ENCODE data around the gene CEACAM18.
"Not testable (repeated sequence)": the region's sequence is repeated elsewhere in the genome, so short reads cannot be mapped to it uniquely, and the experiment has no call there.

Gene CEACAM18

DNA sequence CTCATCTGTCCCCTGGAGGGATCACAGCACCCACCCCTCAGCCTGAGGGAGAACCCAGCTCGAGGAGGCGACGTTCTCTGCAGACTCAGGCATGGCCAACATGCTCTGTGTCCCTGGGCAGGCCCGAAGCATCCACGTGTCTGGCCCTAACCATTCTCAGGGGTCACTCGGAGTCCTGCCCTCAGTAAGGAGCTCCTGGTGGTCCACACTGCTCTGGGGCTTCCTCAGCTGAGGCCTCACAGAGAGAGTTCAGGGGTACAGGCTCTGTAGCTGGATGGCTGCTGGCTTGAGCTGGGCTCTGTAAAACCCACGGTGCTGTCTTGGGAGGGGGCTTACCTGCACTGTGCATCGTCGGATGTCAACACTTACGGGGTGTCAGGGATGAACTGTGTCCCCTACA is 15.7 kb upstream of the CEACAM18 start:
- Histone ChIP-seq H3K27me3 (ENCODE audit: insufficient read depth, low read length) (peaks cover 43% of the 10 kb centered on the region), H3K4me1 (ENCODE audit: insufficient read depth, low read length) (no peaks in the 10 kb centered on the region), H3K4me3 (ENCODE audit: low read length) (no peak overlapping the region), H3K9ac (ENCODE audit: low read depth, low read length) (no peak overlapping the region), H3K9me3 (ENCODE audit: insufficient read depth, low read depth, low read length) (no peaks in the 10 kb centered on the region), H3K36me3 (ENCODE audit: insufficient read depth, low read length) (no peaks in the 10 kb centered on the region), H3K27ac (ENCODE audit: low read depth, low read length) (no peak overlapping the region)
- WGBS, result 87% methylated on average over 10 of the region's 10 CpGs

DNA sequence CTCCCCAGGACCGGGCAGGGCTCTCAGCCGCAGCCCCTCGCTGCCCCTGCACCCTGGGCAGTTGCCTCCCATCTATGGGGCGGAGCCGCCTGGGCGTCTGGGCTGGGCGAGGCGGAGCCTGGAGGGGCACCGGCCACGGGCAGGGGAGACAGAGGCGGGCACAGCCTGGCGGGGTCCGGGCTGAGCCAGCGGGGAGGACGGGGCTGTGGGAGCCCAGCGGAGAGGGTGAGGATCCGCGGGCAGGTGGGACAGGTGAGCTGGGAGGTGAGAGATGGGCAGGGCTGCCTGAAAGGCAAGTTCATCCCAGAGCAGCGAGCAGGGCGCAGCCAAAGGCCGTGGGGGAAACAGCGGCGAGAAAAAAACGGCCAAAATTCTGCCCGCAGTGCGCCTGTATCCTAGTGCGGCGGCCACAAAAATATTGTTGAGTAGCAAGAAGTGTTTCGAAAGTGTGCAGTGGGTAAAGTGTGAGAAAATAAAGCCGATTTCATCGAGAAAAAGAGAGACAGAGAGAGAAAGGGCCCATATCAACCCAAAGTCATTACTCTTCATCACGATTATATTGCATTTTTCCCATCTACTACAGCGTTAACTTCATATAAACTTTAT is 14.3 kb upstream of the CEACAM18 start:
- H3K9ac ChIP-seq (ENCODE audit: low read depth, low read length); H3K27ac ChIP-seq (ENCODE audit: low read depth, low read length); H3K9me3 ChIP-seq (ENCODE audit: insufficient read depth, low read depth, low read length); H3K4me1 ChIP-seq (ENCODE audit: insufficient read depth, low read length); H3K36me3 ChIP-seq (ENCODE audit: insufficient read depth, low read length): not testable (repeated sequence)
- Histone ChIP-seq H3K27me3 (ENCODE audit: insufficient read depth, low read length) (peaks cover 56% of the 10 kb centered on the region), H3K4me3 (ENCODE audit: low read length) (peak overlapping the region; percentile 37; the same call in 1 of the 2 replicates)
- WGBS, result 45% methylated on average over 14 of the region's 33 CpGs

DNA sequence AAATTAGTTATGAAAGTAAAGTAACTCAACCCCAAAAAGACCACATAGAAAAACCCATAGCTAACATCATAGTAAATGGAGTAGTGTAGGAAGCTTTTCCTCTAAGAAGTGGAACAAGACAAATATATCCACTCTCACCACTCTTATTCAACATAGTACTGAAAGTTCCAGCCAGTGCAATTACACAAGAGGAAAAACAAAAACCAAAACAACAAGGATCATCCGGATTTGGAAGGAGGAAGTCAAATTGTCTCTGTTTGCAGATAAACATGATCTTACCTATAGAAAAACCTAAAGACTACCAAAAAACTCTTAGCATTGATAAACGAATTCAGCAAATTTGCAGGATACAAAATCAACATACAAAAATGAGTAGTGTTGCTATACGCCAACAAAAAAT is 11.6 kb upstream of the CEACAM18 start:
- WGBS, result 68% methylated on average over 3 of the region's 3 CpGs
- H3K9ac ChIP-seq (ENCODE audit: low read depth, low read length), result no peak overlapping the region
- no peaks in the 10 kb centered on the region for H3K36me3 ChIP-seq (ENCODE audit: insufficient read depth, low read length)
- H3K27ac ChIP-seq (ENCODE audit: low read depth, low read length), result no peak overlapping the region
- no peak overlapping the region for H3K4me3 ChIP-seq (ENCODE audit: low read length)
- H3K27me3 ChIP-seq (ENCODE audit: insufficient read depth, low read length), result peaks cover 56% of the 10 kb centered on the region
- H3K4me1 ChIP-seq (ENCODE audit: insufficient read depth, low read length), result no peaks in the 10 kb centered on the region
- no peaks in the 10 kb centered on the region for H3K9me3 ChIP-seq (ENCODE audit: insufficient read depth, low read depth, low read length)

- H3K4me3 ChIP-seq (ENCODE audit: low read length), result no peak overlapping the region
- H3K4me1 ChIP-seq (ENCODE audit: insufficient read depth, low read length), result no peaks in the 10 kb centered on the region
- H3K9me3 ChIP-seq (ENCODE audit: insufficient read depth, low read depth, low read length), result no peaks in the 10 kb centered on the region
- no peaks in the 10 kb centered on the region for H3K36me3 ChIP-seq (ENCODE audit: insufficient read depth, low read length)
- WGBS, result 79% methylated on average over 4 of the region's 4 CpGs
- peaks cover 53% of the 10 kb centered on the region for H3K27me3 ChIP-seq (ENCODE audit: insufficient read depth, low read length)
- H3K27ac ChIP-seq (ENCODE audit: low read depth, low read length), result no peak overlapping the region
- H3K9ac ChIP-seq (ENCODE audit: low read depth, low read length), result no peak overlapping the region
Observed at GRCh38 chr19:51467864-51468544, 10.3 kb upstream of the CEACAM18 start.

GRCh38 chr19:51468545-51468920 is 9.8 kb upstream of the CEACAM18 start:
- Histone ChIP-seq H3K27me3 (ENCODE audit: insufficient read depth, low read length) (peaks cover 47% of the 10 kb centered on the region), H3K4me1 (ENCODE audit: insufficient read depth, low read length) (no peaks in the 10 kb centered on the region), H3K9ac (ENCODE audit: low read depth, low read length) (no peak overlapping the region), H3K36me3 (ENCODE audit: insufficient read depth, low read length) (no peaks in the 10 kb centered on the region), H3K9me3 (ENCODE audit: insufficient read depth, low read depth, low read length) (no peaks in the 10 kb centered on the region), H3K27ac (ENCODE audit: low read depth, low read length) (no peak overlapping the region), H3K4me3 (ENCODE audit: low read length) (no peak overlapping the region)
- WGBS, result 83% methylated on average over 2 of the region's 2 CpGs

GRCh38 chr19:51469162-51469561 is 9.2 kb upstream of the CEACAM18 start:
- Histone ChIP-seq H3K9me3 (ENCODE audit: insufficient read depth, low read depth, low read length) (no peaks in the 10 kb centered on the region), H3K27ac (ENCODE audit: low read depth, low read length) (no peak overlapping the region), H3K27me3 (ENCODE audit: insufficient read depth, low read length) (peaks cover 46% of the 10 kb centered on the region), H3K9ac (ENCODE audit: low read depth, low read length) (no peak overlapping the region), H3K4me1 (ENCODE audit: insufficient read depth, low read length) (no peaks in the 10 kb centered on the region), H3K4me3 (ENCODE audit: low read length) (no peak overlapping the region), H3K36me3 (ENCODE audit: insufficient read depth, low read length) (no peaks in the 10 kb centered on the region)
- 63% methylated on average over 4 of the region's 4 CpGs for WGBS

GRCh38 chr19:51469629-51470028 is 8.7 kb upstream of the CEACAM18 start:
- WGBS, result 67% methylated on average over 1 of the region's 1 CpG
- H3K27me3 ChIP-seq (ENCODE audit: insufficient read depth, low read length), result peaks cover 46% of the 10 kb centered on the region

GRCh38 chr19:51470966-51471365 is 7.4 kb upstream of the CEACAM18 start:
- H3K36me3 ChIP-seq (ENCODE audit: insufficient read depth, low read length), result no peaks in the 10 kb centered on the region
- peaks cover 38% of the 10 kb centered on the region for H3K27me3 ChIP-seq (ENCODE audit: insufficient read depth, low read length)
- H3K27ac ChIP-seq (ENCODE audit: low read depth, low read length), result no peak overlapping the region
- H3K4me3 ChIP-seq (ENCODE audit: low read length), result no peak overlapping the region
- H3K9me3 ChIP-seq (ENCODE audit: insufficient read depth, low read depth, low read length), result no peaks in the 10 kb centered on the region
- no peaks in the 10 kb centered on the region for H3K4me1 ChIP-seq (ENCODE audit: insufficient read depth, low read length)
- WGBS, result 92% methylated on average over 8 of the region's 9 CpGs
- H3K9ac ChIP-seq (ENCODE audit: low read depth, low read length), result no peak overlapping the region

More at GRCh38 chr19:51469629-51470028, 8.7 kb upstream of the CEACAM18 start:
- no peak overlapping the region for H3K4me3 ChIP-seq (ENCODE audit: low read length)
- no peak overlapping the region for H3K9ac ChIP-seq (ENCODE audit: low read depth, low read length)
- H3K36me3 ChIP-seq (ENCODE audit: insufficient read depth, low read length), result no peaks in the 10 kb centered on the region
- no peak overlapping the region for H3K27ac ChIP-seq (ENCODE audit: low read depth, low read length)
- H3K4me1 ChIP-seq (ENCODE audit: insufficient read depth, low read length), result no peaks in the 10 kb centered on the region
- H3K9me3 ChIP-seq (ENCODE audit: insufficient read depth, low read depth, low read length), result no peaks in the 10 kb centered on the region

DNA sequence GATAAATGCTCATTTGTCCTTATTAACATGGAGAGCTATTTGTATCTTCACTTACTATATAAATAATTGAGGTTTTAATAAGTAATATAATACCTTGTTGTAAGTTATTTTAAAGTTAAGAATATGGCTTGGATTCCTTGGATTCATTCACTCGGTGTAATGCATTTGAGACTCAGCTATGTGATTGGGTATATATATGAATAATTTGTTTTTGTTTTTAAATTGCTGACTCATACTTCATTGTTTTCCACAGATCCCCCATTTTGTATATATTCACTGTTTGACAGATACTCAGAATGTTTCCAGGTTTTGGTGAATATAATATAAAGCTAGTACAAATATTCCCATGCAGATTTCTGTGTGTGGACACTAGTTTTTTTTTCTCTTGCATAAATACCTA is 6.8 kb upstream of the CEACAM18 start:
- 100% methylated on average over 1 of the region's 1 CpG for WGBS
- H3K4me1 ChIP-seq (ENCODE audit: insufficient read depth, low read length), result no peaks in the 10 kb centered on the region
- no peaks in the 10 kb centered on the region for H3K9me3 ChIP-seq (ENCODE audit: insufficient read depth, low read depth, low read length)
- no peak overlapping the region for H3K27ac ChIP-seq (ENCODE audit: low read depth, low read length)
- no peak overlapping the region for H3K9ac ChIP-seq (ENCODE audit: low read depth, low read length)
- H3K27me3 ChIP-seq (ENCODE audit: insufficient read depth, low read length), result peaks cover 32% of the 10 kb centered on the region
- H3K36me3 ChIP-seq (ENCODE audit: insufficient read depth, low read length), result no peaks in the 10 kb centered on the region
- no peak overlapping the region for H3K4me3 ChIP-seq (ENCODE audit: low read length)

DNA sequence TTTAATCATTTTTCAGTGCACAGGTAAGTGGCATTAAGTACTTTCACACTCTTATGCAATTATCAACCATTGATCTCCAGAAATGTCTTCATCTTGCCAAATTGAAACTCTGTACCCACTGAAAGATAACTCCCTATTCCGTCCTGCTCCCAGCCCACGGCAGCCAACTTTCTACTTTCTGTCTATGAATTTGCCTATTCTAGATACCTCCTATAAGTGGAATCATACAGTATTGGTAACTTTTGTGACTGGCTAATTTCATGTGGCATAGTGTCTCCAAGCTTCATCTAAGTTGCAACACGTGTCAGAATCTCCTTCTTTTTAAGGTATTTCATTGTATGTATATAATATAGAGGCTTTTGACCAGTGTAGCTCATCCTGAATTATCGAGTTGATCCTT is 5.7 kb upstream of the CEACAM18 start:
- Histone ChIP-seq H3K9ac (ENCODE audit: low read depth, low read length) (no peak overlapping the region), H3K27ac (ENCODE audit: low read depth, low read length) (no peak overlapping the region), H3K27me3 (ENCODE audit: insufficient read depth, low read length) (peaks cover 21% of the 10 kb centered on the region), H3K4me1 (ENCODE audit: insufficient read depth, low read length) (no peaks in the 10 kb centered on the region), H3K4me3 (ENCODE audit: low read length) (no peak overlapping the region), H3K9me3 (ENCODE audit: insufficient read depth, low read depth, low read length) (no peaks in the 10 kb centered on the region), H3K36me3 (ENCODE audit: insufficient read depth, low read length) (no peaks in the 10 kb centered on the region)
- 34% methylated on average over 4 of the region's 4 CpGs for WGBS

- Histone ChIP-seq H3K27ac (ENCODE audit: low read depth, low read length) (no peak overlapping the region), H3K4me1 (ENCODE audit: insufficient read depth, low read length) (no peaks in the 10 kb centered on the region), H3K4me3 (ENCODE audit: low read length) (no peak overlapping the region), H3K9ac (ENCODE audit: low read depth, low read length) (no peak overlapping the region), H3K27me3 (ENCODE audit: insufficient read depth, low read length) (peaks cover 16% of the 10 kb centered on the region), H3K36me3 (ENCODE audit: insufficient read depth, low read length) (no peaks in the 10 kb centered on the region), H3K9me3 (ENCODE audit: insufficient read depth, low read depth, low read length) (no peaks in the 10 kb centered on the region)
- WGBS, result 66% methylated on average over 4 of the region's 7 CpGs
Observed at GRCh38 chr19:51473009-51473707, 5.2 kb upstream of the CEACAM18 start.

Measured in HUES64 (cell line).